Stimulated activated effector memory CD8-positive, alpha-beta T cell treated with anti-CD3 and anti-CD28 coated beads, Interleukin-12 subunit alpha, Interleukin-12 subunit beta, amount 100 ng/mL, for 72 hours (primary cell): ENCODE results near the gene GLB1L3.

Experiments
- ATAC-seq: fragments of 150-1000 bp; cut with Tn5 transposase; 2 replicates; pipeline ENCODE4 v1.10.0; 2021
- DNase-seq, 2 donors: peaks; one replicate each; pipeline ENCODE4 v3.0.0; 2021 to 2022; ENCODE audit warnings: low spot score in 2 of 2
- H3K27ac Mint-ChIP-seq: one replicate; pipeline ENCODE4 v1.8.0; 2022; ENCODE audit warnings: mild to moderate bottlenecking, mixed read lengths
- H3K36me3 Mint-ChIP-seq: one replicate; pipeline ENCODE4 v1.8.0; 2022; ENCODE audit warnings: mild to moderate bottlenecking, mixed read lengths
- H3K4me1 Mint-ChIP-seq: one replicate; pipeline ENCODE4 v1.8.0; 2022; ENCODE audit warnings: mixed read lengths
- H3K4me3 Mint-ChIP-seq: one replicate; pipeline ENCODE4 v1.8.0; 2022; ENCODE audit warnings: mild to moderate bottlenecking, mixed read lengths
- H3K9me3 Mint-ChIP-seq: one replicate; pipeline ENCODE4 v1.8.0; 2022; ENCODE audit warnings: mixed read lengths

Gene GLB1L3

DNA sequence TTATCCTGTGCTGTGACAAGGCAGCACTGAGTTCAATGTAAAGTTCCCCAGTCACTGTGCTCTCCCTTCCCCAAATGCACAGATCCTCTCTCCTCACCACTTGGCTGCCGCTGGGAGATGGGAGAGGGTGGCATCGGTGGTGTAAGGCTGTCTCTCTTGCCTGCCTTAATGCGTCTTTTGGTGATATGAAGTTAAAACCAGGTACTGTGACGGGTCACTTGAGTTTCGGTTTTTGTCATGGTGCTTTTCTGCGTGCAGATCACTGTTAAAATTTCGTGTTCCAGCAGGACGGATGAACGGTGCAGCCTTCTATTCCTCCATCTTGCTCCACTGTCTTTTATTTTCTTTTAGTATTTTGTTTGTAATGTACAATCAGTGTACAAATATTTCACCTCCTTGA is 74.2 kb downstream of the GLB1L3 start:
- no peak for DNase-seq
- no peaks in the 10 kb centered on the region for H3K9me3 Mint-ChIP-seq
- peak overlapping the region; percentile 80 for H3K27ac Mint-ChIP-seq
- H3K4me3 Mint-ChIP-seq = peak overlapping the region; percentile 52
- H3K36me3 Mint-ChIP-seq = no peaks in the 10 kb centered on the region
- H3K4me1 Mint-ChIP-seq = peaks cover 36% of the 10 kb centered on the region
- peak; percentile 61 for ATAC-seq

DNA sequence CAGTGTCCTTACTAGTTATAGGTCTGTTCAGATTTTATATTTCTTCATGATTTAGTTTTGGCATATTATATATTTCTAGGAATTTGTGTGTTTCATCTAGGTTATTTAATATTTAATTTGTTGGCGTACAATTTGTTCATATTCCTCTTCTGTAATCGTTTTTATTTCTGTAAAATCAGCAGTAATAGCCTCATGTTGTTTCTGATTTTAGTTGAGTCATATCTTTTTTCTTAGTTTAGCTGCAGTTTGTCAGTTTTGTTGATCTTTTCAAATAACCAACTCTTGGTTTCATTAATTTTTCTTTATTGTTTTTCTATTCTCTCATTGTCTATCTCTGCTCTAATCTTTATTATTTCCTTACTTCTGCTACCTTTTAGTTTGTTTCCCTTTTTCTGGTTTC is 75.9 kb downstream of the GLB1L3 start:
- Mint-ChIP-seq H3K27ac (no peak overlapping the region), H3K9me3 (no peaks in the 10 kb centered on the region), H3K4me3 (no peak overlapping the region), H3K4me1 (peaks cover 33% of the 10 kb centered on the region), H3K36me3 (no peaks in the 10 kb centered on the region)
- DNase-seq (no peak), ATAC-seq (no peak)

DNA sequence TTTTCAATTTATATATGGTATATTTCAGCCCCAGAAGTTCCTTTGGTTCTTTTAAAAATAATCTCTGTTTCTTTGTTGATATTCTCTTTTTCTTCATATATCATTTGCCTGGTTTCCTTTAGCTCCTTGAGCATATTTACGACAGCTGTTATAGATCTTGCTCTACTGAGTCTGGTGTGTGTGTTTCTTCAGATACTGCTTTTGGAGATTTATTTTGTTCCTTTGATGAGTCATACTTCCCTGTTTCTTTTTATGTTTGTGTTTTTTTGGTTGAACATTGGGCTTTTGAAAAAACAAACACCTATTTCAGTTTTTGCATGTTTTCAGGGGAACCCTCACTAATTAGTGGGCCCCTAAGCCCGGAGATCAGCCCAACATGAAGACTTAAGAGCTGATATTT is 79.0 kb downstream of the GLB1L3 start:
- DNase-seq (no peak), ATAC-seq (no peak)
- peaks cover 21% of the 10 kb centered on the region for H3K4me1 Mint-ChIP-seq
- H3K36me3 Mint-ChIP-seq = no peaks in the 10 kb centered on the region
- no peak overlapping the region for H3K4me3 Mint-ChIP-seq
- no peaks in the 10 kb centered on the region for H3K9me3 Mint-ChIP-seq
- H3K27ac Mint-ChIP-seq = no peak overlapping the region

DNA sequence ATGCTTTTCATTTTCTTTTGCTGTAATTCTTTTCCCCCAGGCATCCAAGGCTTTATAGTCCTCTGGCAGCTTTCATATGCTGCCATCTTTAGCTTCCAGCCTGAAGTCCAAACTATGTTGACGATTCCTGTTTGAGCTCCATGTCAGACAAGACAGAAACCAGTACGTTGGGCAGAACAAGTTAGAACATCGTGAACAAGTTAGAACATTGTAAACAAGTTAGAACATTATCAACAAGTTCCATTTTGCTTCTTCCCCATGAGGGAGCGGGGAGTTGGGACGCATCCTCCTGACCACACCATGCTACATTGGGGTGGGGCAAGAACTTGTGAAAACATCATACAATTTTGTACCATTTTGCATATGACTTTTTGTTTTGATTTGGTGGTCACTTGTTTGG is 79.5 kb downstream of the GLB1L3 start:
- Mint-ChIP-seq H3K4me1 (peaks cover 19% of the 10 kb centered on the region), H3K4me3 (no peak overlapping the region), H3K27ac (no peak overlapping the region), H3K36me3 (no peaks in the 10 kb centered on the region), H3K9me3 (no peaks in the 10 kb centered on the region)
- ATAC-seq (no peak), DNase-seq (no peak)

DNA sequence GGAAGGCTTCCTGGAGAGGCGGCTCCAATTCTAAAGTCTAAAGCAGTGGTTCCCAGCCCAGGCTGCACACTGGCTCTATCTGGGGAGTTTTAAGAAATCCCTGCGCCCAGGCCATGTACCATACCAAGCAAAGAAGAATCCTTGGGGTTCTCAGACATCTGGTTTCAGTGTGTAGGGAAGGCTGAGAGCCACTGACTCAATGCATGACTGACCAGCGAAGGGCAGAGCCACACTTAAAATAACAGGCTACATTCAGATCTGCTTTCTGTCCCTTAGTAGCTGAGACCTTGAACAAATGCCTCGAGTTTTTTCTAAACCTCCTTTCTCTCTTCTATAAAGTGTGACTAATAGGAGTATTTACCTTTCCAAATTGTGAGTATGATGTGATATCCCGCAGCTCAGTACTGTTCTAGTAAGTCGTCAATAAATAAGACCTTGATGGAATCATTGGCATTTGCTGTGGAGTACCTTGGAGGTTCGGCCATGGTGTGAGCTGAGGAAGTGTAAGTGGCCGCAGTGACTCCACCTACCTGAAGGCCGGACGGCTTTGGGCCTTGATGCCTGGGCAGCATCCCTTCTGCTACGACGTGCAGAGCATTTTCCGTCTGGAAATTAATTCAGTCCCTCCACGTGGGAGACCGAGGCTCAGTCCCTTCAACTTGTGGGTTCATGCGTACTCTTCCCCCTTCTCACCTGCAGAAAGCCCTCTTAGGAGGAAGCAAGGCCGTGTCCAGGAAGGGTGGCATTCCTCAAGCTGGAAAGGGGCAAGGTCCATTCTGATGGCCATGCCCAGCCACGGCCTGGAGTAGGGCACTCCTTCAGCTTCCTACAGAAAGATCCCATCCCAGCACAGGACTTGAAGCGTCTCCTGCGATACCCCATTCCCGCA is 80.7 kb downstream of the GLB1L3 start:
- Mint-ChIP-seq H3K4me1 (peaks cover 22% of the 10 kb centered on the region), H3K4me3 (no peak overlapping the region), H3K36me3 (no peaks in the 10 kb centered on the region), H3K27ac (no peak overlapping the region), H3K9me3 (no peaks in the 10 kb centered on the region)
- no peak for DNase-seq
- ATAC-seq = no peak

DNA sequence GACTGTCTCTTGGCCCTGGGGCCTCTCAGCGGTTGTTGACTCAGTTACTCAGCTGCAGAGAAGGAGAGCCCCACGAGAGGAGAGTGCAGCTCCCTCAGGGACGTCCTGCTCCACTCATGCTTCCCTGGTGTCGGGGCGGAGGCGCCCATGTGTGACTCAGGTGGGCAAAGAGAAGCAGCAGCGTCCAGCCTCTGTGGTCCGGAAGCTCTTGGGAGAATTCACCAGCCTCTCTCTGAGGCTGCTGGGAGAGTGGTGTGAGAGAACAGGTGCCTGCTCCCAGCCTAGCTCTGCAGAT is 81.3 kb downstream of the GLB1L3 start:
- no peak for DNase-seq
- no peak overlapping the region for H3K4me3 Mint-ChIP-seq

DNA sequence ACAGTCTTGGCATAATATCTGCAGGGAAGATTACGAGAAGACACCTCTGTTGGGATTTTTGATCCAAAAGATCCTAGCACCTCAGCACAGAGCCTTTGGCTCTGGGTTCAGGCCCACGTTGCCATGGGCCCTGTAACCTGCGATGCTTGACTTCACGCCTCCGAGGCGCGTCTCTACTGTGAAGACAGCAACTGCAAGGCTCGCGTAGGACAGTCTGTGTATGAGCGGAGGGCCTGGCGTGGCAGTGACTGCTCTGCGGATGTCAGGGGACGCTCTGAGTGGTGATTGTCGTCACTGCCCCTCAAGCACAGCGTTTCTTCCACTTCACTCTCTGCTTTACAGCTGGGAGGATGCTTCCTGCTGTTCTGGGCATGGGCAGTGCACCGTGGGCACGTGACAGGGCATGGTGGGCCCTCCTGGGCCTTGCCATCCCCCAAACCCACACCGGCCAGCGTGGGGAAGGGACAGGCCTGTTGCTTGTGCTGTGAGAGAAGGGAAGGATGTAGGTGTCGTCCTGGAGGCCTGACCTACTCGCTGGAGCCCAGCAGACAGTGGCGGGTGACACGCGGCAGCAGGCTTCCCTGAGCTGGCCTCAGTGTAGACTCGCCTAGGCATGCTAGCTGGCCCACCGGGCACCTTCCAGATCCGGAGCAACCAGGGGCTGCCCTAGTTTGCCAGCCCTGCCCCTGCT is 82.1 kb downstream of the GLB1L3 start:
- Mint-ChIP-seq H3K9me3 (no peaks in the 10 kb centered on the region), H3K36me3 (no peaks in the 10 kb centered on the region), H3K4me1 (peaks cover 26% of the 10 kb centered on the region), H3K27ac (no peak overlapping the region), H3K4me3 (no peak overlapping the region)
- DNase-seq = no peak
- ATAC-seq = no peak

More for the DNA sequence above, 81.3 kb downstream of the GLB1L3 start:
- no peaks in the 10 kb centered on the region for H3K9me3 Mint-ChIP-seq
- ATAC-seq = no peak
- H3K36me3 Mint-ChIP-seq = no peaks in the 10 kb centered on the region
- H3K4me1 Mint-ChIP-seq = peaks cover 26% of the 10 kb centered on the region
- H3K27ac Mint-ChIP-seq = no peak overlapping the region

DNA sequence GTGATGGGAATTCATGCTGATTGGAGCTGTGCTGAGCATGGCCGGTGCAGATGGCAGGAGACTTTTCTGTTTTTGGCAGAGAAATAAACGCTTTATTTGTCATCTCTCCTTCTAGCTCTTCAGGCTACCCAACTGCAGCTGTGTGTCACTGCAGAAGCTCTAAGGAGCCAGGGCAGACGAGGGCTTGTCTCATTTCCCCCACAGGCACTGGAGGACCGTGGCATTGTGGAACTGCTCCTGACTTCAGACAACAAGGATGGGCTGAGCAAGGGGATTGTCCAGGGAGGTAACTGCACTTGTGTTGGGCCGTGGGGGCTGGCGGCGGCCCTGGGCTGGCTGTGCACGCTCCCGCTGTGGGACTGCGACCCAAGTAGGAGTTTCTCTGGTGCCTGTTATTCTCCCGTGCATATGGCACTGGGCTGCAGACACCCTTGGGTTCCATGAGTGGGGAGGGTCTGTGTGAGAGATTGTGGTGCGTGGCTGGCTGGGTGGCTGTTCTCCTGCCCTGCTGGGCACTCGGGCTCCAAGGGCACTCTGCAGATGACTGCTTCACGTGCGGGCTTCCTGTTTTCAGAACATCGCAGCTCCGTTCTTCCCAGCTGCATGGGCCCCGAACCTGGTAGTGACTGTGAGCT is 82.8 kb downstream of the GLB1L3 start:
- Mint-ChIP-seq H3K4me1 (peaks cover 26% of the 10 kb centered on the region), H3K4me3 (no peak overlapping the region), H3K27ac (no peak overlapping the region), H3K36me3 (no peaks in the 10 kb centered on the region), H3K9me3 (no peaks in the 10 kb centered on the region)
- ATAC-seq = no peak
- DNase-seq = no peak

DNA sequence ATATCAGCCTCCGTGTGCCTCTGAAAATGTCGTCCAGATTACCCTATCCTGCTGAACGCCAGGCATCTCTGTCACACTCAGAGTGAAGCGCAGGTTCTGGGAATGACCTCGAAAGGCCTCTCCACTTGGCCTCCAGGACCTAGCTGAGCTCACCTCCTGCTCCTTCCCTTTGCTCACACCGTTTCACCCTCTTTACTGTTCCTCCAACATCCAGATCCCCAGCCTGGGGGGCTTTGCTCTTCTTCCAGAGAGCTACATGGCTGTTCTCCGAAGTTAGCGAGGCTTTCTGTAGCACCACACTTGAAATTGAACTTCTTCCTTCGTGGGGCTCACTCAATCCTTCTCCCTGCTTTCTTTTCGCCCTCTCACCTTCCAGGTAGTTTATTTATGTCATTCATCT is 83.5 kb downstream of the GLB1L3 start:
- no peak for DNase-seq
- ATAC-seq = no peak
- Mint-ChIP-seq H3K4me3 (peak overlapping the region; percentile 52), H3K4me1 (peaks cover 26% of the 10 kb centered on the region), H3K9me3 (no peaks in the 10 kb centered on the region), H3K36me3 (no peaks in the 10 kb centered on the region), H3K27ac (peak overlapping the region; percentile 91)

DNA sequence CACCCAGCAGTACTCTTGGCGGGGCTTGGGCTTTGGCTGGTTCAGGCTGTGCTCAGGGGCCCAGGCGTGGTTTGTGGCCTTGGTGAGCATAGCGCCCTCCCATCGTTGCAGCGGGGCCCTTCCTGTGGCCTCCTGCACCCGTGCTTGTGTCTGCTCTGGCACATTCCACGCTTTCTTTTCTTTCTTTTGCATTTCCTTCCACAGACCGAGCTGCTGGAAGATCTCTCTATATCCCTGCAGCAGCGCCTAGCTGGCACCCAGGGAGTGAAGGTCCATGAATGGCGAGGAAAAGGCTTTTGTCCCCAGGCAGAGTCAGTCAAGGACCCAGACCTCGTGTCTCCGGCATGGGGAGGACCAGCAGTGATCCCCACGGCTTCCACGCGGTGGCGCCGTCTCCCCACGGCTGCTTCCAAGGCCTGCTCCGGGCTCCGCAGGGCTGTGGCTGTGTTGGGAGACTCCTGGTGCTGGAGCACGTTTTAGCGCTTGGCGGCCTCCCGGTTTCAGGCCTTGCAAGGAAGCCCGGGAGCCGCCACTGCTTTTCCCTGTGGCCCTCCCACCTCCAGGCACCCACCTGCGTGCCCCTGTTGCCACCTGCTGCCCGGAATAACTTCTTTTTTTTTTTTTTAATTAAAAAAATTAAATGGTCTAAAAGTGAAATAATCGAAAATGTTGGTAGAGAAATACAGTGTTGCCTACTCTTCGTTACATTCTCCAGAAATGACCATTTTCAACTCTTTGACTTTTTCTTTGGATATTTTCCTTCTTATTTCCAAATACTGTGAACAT is 84.1 kb downstream of the GLB1L3 start:
- Mint-ChIP-seq H3K4me1 (peaks cover 26% of the 10 kb centered on the region), H3K27ac (peak overlapping the region; percentile 91), H3K36me3 (no peaks in the 10 kb centered on the region), H3K9me3 (no peaks in the 10 kb centered on the region), H3K4me3 (peak overlapping the region; percentile 52)
- peak; percentile 92 for ATAC-seq
- peak; percentile 82 to 89 for DNase-seq

DNA sequence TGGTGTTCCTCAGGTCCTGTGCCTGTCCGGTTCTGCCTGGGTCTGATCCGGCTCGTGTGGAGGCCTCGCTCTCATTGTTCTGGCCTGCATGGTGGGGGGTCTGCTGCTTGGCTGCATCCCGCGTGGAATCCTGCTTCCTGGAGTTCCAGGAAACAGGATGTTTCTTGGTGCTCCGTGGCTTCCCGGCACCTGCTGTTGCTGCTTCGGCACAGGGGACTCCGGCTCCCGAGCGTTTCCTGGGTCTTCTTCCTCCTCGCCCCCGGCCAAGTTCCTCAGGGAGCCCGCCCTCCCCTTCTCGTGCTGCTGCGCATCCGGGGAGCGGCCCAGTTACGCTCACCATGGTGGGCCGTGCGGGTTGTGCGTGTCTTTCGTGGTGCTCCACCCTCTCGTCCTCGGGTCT is 85.5 kb downstream of the GLB1L3 start:
- ATAC-seq = no peak
- peaks cover 21% of the 10 kb centered on the region for H3K4me1 Mint-ChIP-seq
- H3K4me3 Mint-ChIP-seq = no peak overlapping the region
- H3K9me3 Mint-ChIP-seq = no peaks in the 10 kb centered on the region
- H3K36me3 Mint-ChIP-seq = no peaks in the 10 kb centered on the region
- no peak overlapping the region for H3K27ac Mint-ChIP-seq
- DNase-seq = no peak

DNA sequence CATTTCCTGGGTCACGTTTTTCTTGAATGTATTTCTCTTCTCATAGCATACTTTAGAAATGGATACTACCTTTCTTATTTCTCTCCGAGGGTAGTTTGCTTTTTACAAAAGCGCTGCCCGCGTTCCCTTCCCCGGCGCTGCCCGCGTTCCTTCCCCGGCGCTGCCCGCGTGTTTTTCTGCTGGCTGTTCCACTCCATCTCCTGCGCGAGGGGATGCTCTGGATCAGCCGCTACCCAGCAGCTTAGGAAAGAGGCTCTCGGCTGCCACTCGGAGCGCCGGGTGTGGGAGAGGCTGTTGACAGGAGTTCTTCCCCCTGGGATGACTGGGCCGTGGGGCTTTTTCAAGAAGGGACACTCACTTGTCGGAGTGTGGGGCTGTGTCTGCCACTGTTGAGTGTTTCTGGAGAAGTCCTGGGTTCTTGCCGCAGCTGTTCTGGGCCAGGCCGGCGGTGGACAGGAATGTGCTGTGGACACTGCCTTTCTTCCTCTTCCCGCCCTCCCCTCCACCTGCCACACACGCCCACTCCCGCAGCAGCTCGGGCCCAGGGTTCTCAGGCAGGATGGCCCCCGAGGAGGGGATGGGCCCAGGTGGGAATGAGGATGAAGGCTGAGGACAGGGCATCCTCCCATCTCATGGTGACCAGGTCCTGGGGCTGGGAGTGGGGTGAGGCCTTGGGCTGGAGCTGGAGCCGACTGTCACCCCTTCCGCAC is 86.2 kb downstream of the GLB1L3 start:
- ATAC-seq (no peak), DNase-seq (no peak)
- no peaks in the 10 kb centered on the region for H3K9me3 Mint-ChIP-seq
- H3K36me3 Mint-ChIP-seq = no peaks in the 10 kb centered on the region
- H3K4me3 Mint-ChIP-seq = no peak overlapping the region
- no peak overlapping the region for H3K27ac Mint-ChIP-seq
- peaks cover 21% of the 10 kb centered on the region for H3K4me1 Mint-ChIP-seq

DNA sequence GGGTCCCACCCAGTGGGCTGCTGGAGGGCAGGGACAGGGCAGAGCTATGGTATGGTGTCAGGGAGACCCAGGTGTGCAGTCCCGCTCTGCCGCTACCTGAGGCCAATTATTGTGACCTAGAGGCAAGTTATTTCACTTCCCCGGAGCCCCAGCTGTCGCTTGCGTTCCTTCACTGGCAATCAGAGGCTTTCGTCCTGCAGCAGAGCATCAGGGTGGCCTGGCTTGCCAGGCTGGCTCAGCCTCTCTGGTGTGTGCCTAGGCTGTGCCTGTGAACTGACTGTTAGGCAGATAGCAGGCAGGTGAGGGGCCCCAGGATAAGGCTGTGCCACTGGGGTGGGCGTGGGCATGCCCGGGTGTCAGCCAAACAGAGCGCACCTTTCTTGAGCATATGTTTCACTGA is 87.0 kb downstream of the GLB1L3 start:
- no peaks in the 10 kb centered on the region for H3K9me3 Mint-ChIP-seq
- H3K36me3 Mint-ChIP-seq = no peaks in the 10 kb centered on the region
- DNase-seq (no peak), ATAC-seq (no peak)
- H3K4me3 Mint-ChIP-seq = no peak overlapping the region
- H3K27ac Mint-ChIP-seq = no peak overlapping the region
- H3K4me1 Mint-ChIP-seq = peaks cover 21% of the 10 kb centered on the region

DNA sequence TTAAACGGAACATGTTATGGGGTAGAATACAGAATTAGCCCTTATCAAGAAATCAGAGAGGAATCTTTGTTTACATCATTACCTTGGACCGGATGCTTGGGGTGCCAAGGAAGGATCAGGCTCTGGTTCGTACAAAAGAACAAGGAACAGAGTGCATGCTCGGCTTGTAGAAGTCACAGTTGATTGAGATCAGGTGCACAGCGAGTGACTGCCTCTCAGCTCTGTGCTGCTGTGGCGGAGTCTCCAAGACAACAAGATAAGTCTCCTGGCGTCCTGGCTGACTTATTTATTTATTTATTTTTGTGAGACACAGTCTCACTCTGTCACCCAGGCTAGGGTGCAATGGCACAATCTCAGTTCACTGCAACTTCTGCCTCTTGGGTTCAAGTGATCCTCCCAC is 87.4 kb downstream of the GLB1L3 start:
- Mint-ChIP-seq H3K27ac (no peak overlapping the region), H3K4me1 (peaks cover 21% of the 10 kb centered on the region), H3K36me3 (no peaks in the 10 kb centered on the region), H3K4me3 (no peak overlapping the region), H3K9me3 (no peaks in the 10 kb centered on the region)
- no peak for ATAC-seq
- DNase-seq = no peak

DNA sequence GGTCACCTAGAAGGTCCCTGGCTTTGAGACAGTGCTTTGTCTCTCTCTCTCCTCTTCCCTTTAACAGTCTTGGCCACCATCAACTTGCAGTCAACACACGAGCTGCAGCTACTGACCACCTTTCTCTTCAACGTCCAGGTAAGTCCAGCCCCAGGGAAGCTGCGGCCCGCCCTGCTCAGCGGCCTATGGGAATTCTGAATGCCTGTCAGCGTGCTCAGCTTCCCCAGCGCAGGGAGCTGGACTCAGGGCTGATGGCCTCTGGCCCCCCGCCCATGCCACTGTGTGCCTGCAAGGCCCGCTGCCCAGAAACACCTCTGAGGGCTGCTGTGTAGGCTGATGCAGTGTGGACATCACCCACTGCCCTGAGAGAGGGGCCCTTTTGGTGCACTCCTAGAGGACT is 88.1 kb downstream of the GLB1L3 start:
- DNase-seq (no peak), ATAC-seq (no peak)
- H3K9me3 Mint-ChIP-seq = no peaks in the 10 kb centered on the region
- H3K36me3 Mint-ChIP-seq = no peaks in the 10 kb centered on the region
- H3K4me1 Mint-ChIP-seq = peaks cover 21% of the 10 kb centered on the region
- H3K27ac Mint-ChIP-seq = no peak overlapping the region
- H3K4me3 Mint-ChIP-seq = no peak overlapping the region
